HL-60 (cell line): Measurements from ENCODE around the gene TRPC4AP.

ENCODE experiments used
- CTCF ChIP-seq: IDR thresholded peaks from one replicate; pipeline ENCODE4 v1.5.1; 2011; ENCODE audit warnings: low read length, control low read depth, inconsistent platforms; ENCODE audit not compliant: insufficient read depth
- GABPA ChIP-seq: IDR thresholded peaks from 2 replicates; pipeline ENCODE4 v1.6.1; 2012; ENCODE audit warnings: low read depth
- POLR2AphosphoS5 ChIP-seq: IDR thresholded peaks from 2 replicates; pipeline ENCODE4 v1.6.1; 2012; ENCODE audit warnings: low read depth
- SPI1 ChIP-seq: IDR thresholded peaks from 2 replicates; pipeline ENCODE4 v1.6.1; 2012; ENCODE audit warnings: low read depth, mild to moderate bottlenecking, borderline replicate concordance
- TF ChIP-seq, protein P1 (sequence below): IDR thresholded peaks from 2 replicates; pipeline ENCODE4 v1.6.1; 2012; ENCODE audit warnings: low read depth; ENCODE audit not compliant: insufficient replicate concordance

DNA sequence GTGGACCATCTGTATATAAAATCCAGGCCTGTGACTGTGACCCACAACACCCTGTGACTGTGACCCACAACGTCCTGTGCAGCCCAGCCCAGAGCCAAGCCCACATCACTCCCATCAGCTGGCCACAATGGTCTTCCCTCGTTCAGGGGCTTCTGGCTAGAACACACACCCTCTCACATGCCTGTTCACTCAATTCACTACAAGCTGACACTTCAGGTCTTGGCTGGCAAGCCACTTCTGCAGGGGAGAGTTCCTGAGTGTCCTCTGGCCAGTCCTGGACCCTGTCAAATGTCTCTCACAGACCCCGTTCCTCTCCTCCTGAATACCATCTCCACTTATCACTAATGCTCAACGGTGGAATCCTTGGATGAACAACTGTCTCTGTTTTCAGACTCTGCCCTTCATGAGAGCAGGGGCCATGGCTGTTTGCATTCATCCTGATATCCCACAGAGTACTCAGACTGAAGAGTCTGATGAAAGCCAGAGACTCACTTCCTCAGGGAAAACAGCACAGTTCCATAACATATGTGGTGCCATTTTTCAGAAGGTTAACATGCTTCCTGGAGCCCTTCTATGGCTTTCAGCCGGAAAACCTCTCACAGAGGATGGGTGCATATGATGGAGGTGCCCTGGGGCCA, 80.9 kb downstream of the TRPC4AP start:
- no peak for TF ChIP-seq CTCF
- TF ChIP-seq GABPA = no peak
- no peak for TF ChIP-seq POLR2AphosphoS5
- TF ChIP-seq, protein P1, sequence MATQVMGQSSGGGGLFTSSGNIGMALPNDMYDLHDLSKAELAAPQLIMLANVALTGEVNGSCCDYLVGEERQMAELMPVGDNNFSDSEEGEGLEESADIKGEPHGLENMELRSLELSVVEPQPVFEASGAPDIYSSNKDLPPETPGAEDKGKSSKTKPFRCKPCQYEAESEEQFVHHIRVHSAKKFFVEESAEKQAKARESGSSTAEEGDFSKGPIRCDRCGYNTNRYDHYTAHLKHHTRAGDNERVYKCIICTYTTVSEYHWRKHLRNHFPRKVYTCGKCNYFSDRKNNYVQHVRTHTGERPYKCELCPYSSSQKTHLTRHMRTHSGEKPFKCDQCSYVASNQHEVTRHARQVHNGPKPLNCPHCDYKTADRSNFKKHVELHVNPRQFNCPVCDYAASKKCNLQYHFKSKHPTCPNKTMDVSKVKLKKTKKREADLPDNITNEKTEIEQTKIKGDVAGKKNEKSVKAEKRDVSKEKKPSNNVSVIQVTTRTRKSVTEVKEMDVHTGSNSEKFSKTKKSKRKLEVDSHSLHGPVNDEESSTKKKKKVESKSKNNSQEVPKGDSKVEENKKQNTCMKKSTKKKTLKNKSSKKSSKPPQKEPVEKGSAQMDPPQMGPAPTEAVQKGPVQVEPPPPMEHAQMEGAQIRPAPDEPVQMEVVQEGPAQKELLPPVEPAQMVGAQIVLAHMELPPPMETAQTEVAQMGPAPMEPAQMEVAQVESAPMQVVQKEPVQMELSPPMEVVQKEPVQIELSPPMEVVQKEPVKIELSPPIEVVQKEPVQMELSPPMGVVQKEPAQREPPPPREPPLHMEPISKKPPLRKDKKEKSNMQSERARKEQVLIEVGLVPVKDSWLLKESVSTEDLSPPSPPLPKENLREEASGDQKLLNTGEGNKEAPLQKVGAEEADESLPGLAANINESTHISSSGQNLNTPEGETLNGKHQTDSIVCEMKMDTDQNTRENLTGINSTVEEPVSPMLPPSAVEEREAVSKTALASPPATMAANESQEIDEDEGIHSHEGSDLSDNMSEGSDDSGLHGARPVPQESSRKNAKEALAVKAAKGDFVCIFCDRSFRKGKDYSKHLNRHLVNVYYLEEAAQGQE = no peak
- no peak for TF ChIP-seq SPI1
